HG02759 (cell line): Measurements from ENCODE around the gene DENND1A.
"Not testable (repeated sequence)": the region's sequence is repeated elsewhere in the genome, so short reads cannot be mapped to it uniquely, and the experiment has no call there.

Source experiments
- ATAC-seq: cut with Tn5 transposase; IDR thresholded peaks from one replicate; pipeline ENCODE4 v1.9.1; 2021; ENCODE audit warnings: mild to moderate bottlenecking, moderate library complexity; ENCODE audit not compliant: unreplicated experiment

Gene DENND1A

DNA sequence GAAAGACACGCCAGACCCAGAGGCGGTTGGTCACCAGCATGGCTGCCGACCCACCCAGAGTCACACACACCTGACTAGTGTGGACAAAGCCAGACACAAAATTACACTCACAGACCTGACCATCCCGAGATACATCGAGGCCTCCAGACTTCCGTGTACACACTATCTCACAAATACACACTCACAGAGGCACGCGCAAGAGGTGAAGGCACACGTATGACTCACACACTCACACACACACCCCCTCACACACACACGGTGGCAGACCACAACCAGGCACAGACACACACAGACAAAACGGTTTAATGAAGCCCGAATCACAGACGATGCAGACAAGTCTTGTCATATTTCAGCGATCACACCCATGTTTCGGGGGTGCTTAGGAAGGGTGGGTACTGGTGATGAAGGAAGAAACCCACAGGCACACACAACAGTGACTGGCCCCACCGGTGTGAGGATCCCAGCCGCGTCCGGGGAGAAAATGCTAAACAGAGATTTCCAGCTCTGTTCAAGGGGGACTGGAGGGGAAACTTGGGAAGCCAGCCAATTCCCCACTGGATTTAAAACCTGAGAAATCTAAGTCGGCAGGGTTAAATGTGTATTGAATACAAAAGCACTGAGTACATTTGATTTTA lies 522.6 kb downstream of the DENND1A start:
- ATAC-seq, result no peak

DNA sequence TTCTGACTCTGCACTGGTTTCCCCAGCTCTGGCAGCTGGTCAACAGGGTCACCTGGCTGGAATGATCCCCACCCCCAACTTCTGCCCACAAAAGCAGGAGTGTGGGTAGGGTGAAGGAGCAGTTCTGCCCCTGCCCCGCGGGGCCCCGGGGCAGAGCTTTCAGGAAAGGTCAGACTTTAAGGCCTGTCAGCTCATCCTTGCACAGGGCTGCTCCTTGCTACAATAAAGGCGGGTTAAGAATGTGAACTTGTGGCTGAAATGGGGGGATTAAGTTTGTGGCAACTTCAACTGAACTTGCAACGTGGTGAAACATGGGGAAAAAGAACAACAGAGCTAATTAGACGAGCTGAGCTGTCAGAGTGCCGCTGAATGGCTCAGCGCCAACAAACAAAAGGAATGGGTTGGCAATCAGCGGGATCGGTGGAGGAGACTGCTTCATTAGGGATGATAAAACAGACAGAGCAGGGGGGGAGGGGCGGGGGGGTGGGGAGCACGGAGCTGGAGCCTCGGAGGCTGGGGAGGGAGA lies 523.2 kb downstream of the DENND1A start:
- no peak for ATAC-seq

DNA sequence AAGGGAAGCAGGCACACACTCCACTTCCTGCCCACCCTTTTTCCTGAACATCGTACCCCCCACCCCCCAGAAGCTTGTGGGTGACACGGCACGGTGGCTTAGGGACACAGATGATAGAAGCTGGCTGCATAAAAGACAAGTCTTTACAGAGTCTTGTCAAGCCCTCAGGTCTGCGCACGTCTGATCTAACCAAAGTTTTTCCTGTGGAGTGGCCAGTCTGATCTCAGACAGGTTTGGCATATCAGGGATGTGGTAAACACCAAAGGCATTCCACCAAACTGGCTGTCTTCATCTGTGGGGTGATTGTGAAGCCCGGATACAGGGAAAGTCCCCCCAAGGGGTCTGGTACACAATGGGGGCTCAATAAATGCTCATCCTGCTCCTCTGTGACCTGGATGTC lies 523.9 kb downstream of the DENND1A start:
- ATAC-seq, result no peak

DNA sequence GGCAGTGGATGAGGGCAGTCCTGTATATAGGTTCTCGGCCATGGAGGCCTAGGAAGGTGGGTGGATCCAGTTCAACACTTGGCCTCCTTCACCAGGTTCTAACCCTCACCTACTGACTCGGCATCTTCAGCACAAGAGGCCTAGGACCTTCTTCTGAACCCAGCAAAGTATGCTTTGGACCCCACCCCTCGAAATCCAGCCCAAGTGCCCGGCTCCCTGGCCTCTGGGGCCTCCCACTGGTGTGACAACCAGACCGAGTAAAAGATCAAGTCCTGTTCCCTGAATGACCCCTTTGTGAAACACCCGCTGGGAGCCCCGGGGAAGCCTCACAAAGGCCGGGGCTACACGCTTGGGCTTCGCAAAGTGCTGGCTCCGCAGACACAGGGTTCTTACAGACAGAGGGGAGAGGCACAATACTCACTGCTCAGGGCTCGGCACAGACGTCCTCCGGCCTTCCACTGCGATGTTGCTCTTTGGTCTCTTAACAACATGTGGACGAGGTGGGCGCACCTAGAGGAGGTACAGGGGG lies 526.9 kb downstream of the DENND1A start:
- no peak for ATAC-seq

DNA sequence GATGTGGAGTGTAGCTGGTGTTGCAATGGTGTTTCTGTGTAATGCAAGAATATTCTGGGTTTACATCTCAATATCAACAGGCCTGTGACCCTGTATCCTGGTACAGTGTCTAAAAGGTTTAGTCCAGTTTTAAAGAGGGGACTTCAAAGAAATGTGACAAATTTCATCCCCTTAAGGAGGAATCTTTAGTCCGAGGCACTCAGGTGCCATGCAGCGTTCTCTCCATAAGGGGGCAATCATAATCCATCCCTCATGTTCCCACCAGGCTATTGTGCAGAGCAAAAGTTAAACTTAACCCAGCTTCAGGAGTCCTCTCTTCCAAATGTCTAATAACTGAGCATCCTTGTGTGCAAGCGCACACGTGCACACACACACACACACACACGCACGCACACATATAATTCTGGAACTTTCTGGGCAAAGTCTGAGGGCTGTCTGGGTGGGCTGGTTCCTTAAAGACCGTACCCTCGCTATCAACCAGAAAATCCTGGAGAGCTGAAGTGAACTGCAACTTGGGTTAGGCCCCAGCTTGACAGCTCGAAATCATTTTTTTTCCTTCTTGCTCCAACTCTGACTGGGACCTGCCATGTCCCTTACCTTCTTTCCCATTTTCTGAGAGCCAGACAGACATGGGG lies 527.9 kb downstream of the DENND1A start:
- ATAC-seq, result no peak

DNA sequence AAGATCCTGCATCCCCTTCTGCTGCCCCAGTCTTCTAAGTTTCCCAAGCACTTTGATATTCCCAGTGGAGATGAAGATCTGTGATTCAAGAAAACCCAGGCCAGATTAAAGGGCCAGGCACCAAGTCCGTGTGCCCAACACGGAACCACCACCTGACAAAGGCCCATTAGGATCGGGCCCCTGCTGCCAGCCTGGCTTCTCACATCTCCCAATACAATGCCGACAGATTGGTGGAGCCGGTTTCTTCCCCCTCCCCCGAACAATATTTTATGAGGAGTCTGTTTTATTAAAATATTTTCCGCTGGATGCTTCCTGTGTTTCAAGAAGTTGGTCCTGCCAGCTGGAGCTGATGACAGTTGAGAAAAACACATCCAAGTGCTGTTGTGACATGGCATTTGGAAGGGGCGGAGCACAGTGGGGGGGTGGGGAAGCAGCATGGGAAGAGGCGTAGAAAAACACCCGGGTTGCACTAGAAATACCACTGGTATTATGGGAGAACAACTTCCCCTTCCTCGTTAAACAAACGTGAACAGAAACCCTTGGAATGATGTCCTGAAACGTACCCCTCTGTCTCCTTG lies 528.9 kb downstream of the DENND1A start:
- ATAC-seq, result no peak

DNA sequence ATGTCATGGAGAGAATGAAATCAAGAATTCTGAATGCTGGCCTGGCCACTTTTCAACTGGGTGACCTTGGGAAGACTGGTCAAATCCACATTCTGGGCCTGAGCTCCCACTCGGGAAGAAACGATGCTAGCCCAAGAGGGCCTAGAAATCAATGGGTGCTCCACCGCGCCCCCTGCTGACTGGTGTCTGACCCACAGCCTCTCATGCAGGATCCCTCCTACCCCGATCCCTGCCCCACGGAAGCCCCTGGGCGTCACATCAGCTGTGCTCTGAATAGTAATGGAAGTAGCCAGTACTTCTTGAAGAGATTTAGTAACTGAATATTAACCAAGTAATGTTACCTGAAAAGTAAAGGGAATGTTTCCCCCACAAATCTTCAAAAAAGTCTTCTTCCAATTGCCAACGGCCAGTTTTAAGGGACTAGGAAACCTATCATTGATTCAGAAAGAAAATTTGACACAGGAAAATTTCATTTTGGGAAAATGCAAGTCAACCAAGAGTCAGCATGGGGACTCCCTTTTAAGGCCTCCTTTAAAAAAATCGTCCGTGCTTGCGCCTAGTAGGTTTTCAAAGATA lies 530.0 kb downstream of the DENND1A start:
- ATAC-seq, result no peak

DNA sequence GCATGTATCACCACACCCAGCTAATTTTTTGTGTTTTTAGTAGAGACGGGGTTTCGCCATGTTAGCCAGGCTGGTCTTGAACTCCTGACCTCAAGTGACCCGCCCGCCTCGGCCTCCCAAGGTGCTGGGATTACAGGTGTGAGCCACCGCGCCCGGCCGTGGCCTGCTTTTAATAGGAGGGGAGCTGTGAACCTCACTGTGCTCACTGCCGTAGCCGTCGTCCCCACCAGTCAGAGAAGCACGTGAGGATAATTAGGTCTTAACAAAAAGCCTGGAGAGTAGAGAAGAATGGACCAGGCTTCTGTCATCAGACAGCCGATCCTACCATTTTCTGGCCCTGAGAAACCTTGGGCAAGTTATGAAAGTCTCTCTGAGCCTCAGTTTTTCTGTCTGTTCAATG lies 531.0 kb downstream of the DENND1A start:
- not testable (repeated sequence) for ATAC-seq

DNA sequence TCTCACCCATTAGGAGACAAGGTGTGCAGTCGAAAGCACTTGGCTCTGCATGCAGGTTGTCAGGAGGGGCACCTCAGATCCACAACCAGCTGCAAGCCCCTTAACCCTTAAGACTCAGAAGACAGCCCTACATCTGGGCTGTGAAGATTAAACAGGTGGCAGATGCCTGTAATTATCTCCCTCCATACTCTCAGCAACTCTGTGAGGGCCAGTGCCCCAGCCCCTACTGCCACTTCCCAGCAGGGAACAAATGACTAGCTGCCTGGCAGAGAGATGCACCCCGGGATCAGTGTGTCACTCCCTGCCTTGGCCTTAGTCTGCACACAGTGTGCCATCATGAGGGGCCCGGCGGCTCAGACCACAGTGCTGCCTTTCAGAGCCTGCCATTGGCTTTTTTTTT lies 532.0 kb downstream of the DENND1A start:
- no peak for ATAC-seq

DNA sequence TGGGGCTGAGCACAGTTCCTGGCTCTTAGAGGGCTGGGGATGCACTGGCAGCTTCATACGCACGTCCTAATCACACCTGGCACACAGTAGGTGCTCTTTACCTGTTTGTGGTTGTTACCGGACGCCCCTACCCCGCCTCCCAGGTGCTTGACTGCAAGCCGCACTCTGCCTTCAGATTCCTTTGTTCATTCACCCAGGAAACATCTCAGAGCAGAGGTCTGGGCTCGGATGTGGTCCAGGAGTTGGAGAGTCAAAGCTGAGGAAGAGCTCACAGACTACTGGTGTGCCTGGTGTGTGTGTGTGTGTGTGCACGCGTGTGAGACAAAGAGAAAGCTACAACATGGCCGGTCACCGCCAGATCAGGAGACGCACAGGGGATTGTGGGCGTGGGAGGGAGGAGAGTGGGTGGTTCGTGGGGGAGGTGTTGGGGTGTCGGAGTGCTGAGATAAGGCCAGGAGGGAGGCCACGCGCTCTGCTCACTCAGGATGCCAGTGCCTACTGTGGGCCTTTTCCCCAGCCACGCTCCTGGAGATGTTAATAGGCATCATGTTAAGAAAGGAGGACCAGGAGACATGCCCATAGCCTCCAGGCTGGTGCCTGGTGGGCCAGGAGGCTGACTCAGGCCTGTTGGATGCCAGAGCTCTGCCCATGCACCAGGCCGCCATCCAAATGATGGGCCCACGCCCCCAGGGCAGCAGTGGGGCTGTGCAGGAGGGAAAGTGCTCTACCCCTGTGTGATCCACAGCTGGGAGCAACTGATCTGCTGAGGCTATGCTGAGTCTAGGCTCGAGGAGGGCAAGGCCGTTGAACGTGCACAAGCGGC lies 534.0 kb downstream of the DENND1A start:
- ATAC-seq, result no peak

DNA sequence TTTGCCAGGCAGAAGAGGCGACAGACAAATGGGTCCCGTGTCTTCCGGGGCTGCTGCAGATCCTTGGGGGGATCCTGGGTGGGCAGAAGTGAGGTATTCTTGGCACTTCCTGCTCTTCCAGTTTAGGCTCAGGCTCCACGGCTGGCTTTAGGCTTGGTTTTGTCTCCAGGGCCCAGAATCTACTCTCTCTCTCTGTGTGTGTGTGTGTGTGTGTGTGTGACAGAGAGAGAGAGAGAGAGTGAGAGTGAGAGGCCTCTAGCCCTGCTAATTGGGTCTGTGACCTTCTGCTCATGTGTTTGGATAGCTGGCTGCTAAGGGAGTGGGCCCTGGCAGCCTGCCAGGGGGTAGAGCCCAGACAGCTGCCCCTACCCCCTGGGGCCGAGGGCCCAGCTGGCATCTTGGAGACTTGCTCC lies 534.6 kb downstream of the DENND1A start:
- ATAC-seq, result no peak

DNA sequence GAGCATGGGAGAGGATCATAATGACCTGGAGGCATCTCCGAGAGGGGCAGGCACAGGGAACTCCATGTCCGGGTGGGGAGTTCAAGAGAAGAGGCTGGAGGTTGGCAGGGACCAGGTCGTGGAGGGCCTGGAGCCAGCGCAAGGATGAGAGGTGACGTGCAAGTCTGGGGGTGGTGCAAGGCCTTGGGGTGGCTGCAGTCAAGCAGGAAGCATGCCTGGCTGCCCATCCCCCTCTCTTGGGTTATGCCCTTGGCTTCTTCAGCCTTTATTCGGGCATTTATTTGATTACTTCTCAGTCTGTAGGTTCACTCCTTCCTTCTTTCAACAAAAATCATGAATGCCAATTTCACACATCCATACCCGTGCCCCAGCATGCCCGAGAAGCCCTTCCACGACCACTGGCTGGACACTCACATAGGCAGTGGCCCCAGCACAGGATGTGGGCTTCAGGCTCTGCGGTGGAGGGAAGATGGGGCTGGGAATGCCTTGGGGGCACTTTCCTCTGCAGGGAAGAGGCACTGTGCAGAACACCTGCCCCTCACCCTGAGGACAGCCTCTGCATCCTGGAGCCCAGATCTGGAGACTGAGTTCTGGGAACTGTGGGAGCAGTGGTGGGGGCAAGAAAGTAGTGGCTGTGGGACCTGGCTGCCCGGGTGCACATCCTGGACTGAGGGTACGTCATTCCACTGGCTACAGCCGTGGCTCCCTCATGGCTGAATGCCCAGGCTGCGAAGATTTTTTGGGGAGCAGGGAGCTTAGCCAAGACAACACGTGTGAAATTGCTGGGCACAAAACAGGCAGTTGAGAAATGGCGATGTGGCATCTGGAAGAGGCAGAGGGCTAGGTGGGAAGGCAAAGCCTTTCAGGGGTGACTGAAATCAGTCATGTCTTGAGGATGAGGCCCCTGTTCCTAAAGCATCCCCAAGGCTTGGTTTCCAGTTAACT lies 535.4 kb downstream of the DENND1A start:
- no peak for ATAC-seq

DNA sequence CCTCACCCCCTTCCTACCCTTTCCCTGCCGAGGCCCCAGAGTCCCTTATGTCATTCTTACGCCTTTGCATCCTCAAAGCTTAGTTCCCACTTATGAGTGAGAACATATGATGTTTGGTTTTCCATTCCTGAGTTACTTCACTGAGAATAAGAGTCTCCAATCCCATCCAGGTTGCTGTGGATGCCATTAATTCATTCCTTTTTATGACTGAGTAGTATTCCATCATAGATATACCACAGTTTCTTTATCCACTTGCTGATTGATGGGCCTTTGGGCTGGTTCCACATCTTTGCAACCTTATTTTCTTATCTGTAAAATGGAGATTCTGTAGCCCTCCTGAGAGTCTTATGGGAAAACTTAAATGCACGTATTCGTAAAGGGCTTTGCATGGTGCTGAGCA lies 537.1 kb downstream of the DENND1A start:
- ATAC-seq, result no peak

DNA sequence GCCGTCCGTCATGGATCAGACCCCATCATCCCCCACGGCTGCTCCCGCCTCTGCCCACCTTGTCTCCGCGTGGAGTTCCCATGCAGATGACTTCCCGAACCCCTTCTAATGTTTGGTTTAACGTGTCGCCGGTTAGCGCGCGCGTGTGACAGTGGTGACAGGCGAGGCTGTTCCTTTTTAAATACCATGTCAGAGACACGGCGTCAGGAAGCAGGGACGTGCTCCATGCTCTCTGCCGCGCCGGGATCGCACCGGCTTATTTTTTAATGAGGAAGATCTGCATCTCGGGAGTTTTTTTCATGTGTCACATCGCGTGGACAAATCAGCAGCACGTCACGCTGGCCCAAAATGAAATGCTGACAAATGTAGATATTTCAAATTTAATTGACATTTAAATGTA lies 538.0 kb downstream of the DENND1A start:
- ATAC-seq, result no peak

DNA sequence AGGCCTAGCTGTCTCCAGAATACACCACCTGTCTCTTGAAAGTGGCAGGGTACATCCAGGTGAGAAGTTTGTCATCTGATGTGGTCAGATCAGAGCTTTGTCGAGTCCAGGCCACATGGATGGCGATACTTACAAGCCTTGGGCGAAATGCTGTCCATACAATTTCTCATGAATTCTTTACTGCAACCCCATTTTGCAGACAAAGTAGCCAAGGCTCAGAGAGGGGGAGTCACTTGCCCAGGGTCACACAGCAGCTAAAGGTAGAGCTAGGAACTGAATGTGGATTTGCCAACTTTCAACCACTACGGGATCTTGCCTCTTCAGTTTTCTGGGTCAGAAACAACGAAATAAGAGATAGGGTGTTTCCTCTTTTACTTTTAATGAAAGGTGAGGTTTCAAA lies 538.7 kb downstream of the DENND1A start:
- no peak for ATAC-seq

DNA sequence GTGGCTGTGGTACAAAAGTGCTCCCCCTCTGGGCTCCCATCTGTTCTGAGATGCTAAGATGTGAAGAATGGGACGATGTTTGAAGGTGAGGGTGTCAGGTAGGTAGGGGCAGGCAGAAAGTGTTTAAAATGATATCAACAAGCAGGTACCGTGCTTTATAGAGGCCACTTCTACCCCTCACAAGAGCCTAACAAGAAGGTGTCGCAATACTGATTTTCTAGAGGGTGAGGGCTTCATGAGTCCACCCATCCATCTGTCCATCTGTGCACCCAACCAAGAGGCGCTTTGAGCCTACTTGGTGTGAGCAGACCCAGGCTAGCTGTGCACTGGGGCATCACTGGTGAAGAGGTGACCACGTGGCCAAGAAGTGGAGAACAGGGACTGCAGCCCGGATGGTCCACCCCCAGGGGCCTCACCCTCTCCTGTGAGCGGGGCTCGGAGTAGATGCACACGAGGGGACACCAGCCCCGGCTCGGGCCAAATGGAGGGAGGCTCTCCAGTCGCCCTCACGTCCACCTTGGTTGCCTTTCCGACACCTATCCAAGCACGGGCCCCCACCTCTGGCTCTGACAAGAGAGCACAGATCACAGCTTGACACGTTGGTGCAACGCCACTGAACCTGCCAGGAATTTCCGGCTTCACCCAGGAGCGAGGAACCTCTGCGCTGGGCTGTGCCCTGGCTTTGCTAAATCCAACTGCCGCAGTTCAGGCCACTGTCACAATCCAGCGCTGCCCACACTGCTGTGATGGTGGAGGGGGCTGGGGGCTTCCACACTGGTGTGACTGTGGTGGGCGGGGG lies 539.4 kb downstream of the DENND1A start:
- ATAC-seq, result no peak

DNA sequence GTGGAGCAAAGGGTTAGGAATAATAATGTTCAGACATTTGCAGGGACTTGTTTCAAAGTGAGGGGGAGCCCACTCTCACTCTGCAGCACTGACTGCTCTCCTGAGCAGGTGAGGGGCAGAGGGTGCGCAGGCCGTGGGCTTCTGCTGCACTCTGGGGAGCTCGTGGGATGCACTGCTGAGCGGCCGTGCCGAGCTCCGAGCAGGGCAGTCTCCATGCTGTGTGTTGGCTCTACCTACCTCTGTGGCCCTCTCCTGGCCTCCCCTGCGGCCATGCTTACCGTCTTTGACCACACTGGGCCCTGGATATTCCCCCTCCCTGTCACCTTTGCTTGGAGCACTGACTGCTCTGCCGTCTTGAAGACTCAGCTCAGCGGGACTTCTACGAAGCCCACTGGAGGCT lies 540.2 kb downstream of the DENND1A start:
- ATAC-seq, result no peak

DNA sequence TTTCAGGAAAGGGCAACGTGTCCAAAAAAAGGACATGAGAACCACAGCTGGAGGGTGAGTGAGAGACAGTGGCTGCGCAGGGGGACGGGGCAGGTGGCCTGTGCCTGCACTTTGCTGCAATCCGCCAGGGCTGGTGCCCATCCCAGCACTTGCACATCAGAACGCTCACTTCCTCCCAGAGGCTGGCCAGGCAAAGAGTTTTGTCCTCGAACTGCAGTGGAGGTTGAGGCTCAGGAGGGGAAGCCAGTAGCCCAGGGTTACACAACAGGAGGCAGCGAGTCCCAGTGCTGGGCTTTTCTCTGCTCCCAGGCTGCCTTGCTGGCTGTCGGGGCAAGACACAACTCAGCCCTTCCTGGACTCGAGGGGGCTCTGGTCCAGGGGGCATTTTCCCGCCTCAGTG lies 540.9 kb downstream of the DENND1A start:
- no peak for ATAC-seq

DNA sequence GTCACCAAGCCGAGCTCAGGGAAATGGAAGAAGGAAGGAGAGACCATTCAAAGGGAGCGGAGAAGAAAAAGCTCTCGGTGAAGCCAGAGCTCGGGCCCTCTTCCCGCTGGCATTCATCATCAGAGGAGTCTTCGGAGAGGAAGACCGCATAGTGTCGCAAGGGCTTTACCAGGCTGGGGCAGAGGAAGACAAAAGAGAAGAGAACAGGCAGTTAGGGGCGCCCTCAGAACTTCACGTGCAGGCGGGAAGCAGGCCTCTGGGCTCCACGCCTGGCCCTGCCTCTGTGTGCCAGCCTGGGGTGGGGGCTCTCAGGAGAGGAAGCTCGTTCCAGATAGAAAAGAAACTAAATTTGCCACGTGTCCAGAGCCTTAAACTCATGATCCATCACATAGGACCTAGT lies 542.2 kb downstream of the DENND1A start:
- ATAC-seq, result no peak
